Measurements from ENCODE around the gene PLAGL2. TPM values are rescaled to one million over a fixed set of nuclear protein-coding genes. Genes with fewer than 3 reads are reported as not detected.

PLAGL2 gene
- total and polyA plus RNA-seq, 9 of the 15 experiments (the other 6 are each of a cell fraction or from before 2014, with no cell fraction given), result 3.1 to 24.3 (median 6.4) TPM

DNA sequence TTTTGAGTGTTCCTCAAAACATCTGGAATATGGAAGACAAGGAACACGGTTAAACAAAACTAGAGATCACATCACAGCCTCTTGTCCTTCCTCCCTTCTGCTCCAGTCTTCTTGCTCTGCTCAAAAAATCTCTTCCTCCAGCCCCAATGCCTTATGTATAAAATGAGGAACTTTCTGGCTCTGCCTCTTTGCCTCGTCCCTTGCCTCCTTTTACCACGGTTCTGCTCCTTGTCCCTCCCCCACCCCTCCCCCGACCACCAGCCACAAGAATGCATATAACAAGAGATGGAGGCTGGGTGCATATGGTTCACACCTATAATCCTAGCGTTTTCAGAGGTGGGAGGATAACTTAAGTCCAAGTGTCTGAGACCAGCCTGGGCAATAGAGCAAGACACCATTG is 43.6 kb downstream of the PLAGL2 start:
- H3K4me1 ChIP-seq (replicated peaks in 1 of 2; ENCODE audit: control insufficient read depth in 2 of 2, insufficient read depth in 2 of 2, low read length in 2 of 2), result peaks cover 10 to 20% of the 10 kb centered on the region in 2 experiments
- no peaks in the 10 kb centered on the region for H3K9me3 ChIP-seq (replicated peaks; ENCODE audit: control insufficient read depth, insufficient read depth, low read depth, low read length)
- no peak overlapping the region for H3K4me3 ChIP-seq
- CTCF ChIA-PET (ENCODE audit: low intra/inter-chr PET ratio), result no interaction called here
- BruUV-seq (replicated peaks), result no TSS peak
- ATAC-seq, result no peak
- FAIRE-seq, result no peak
- H2AFZ ChIP-seq (ENCODE audit: low read depth, low read length), result no peak overlapping the region
- no peaks in the 10 kb centered on the region for H3K79me2 ChIP-seq (ENCODE audit: control insufficient read depth, insufficient read depth, low read length)
- no peaks in the 10 kb centered on the region for H3K27me3 ChIP-seq (ENCODE audit: control insufficient read depth in 2 of 2, insufficient read depth in 2 of 2, low read length in 2 of 2)
- H3K9ac ChIP-seq (ENCODE audit: insufficient read depth in 1 of 2, low read depth in 2 of 2, low read length in 2 of 2), result no peak overlapping the region
- DNase-seq (ENCODE audit: extremely low read depth in 1 of 4, low spot score in 3 of 4), result no peak
- no peaks in the 10 kb centered on the region for H3K9me1 ChIP-seq (ENCODE audit: control insufficient read depth, insufficient read depth, low read length)
- H3K36me3 ChIP-seq (ENCODE audit: control insufficient read depth, insufficient read depth, low read length), result peaks cover 69% of the 10 kb centered on the region
- in situ Hi-C loops (cut with MboI) (loop anchor here (25.0 kb wide), 1 partner anchor 498 kb away; the partner anchor contains the start of gene C20orf203), intact Hi-C loops (cut with micrococcal nuclease) (no loop called here)
- 50% methylated on average over 2 of the region's 5 CpGs for WGBS (ENCODE audit: insufficient coverage, low coverage, missing lambda C conversion rate)
- H4K20me1 ChIP-seq (replicated peaks; ENCODE audit: control insufficient read depth, insufficient read depth, low read length), result no peaks in the 10 kb centered on the region
- H3K27ac ChIP-seq (ENCODE audit: extremely low read depth, low read depth, low read length), result no peak overlapping the region
- H3K4me2 ChIP-seq (ENCODE audit: insufficient read depth, low read length), result no peak overlapping the region
- POLR2A ChIA-PET, result no interaction called here
- TF ChIP-seq BCL6 (CRISPR knock-in tag; IDR thresholded peaks at IDR 0.05) (no peak), ETS2 (tag; IDR thresholded peaks at IDR 0.05; ENCODE audit: borderline replicate concordance, poor library complexity, severe bottlenecking) (no peak), ZNF785 (CRISPR knock-in tag; IDR thresholded peaks at IDR 0.05) (no peak), NRF1 (conservative IDR thresholded peaks at IDR 0.05 in 1 of 2, IDR thresholded peaks at IDR 0.05 in 1 of 2) (no peak), ZNF232 (CRISPR knock-in tag; IDR thresholded peaks at IDR 0.05) (no peak), SP2 (IDR thresholded peaks at IDR 0.05; ENCODE audit: extremely low read depth, low read depth, low read length, poor library complexity, severe bottlenecking) (no peak), TOE1 (IDR thresholded peaks at IDR 0.05; ENCODE audit: borderline replicate concordance) (no peak), TOE1 (CRISPR knock-in tag; IDR thresholded peaks at IDR 0.05; ENCODE audit: borderline replicate concordance, low read depth) (no peak), ZNF174 (CRISPR knock-in tag; IDR thresholded peaks at IDR 0.05) (no peak), STAT6 (CRISPR knock-in tag; IDR thresholded peaks at IDR 0.05) (no peak), TCF3 (CRISPR knock-in tag; IDR thresholded peaks at IDR 0.05) (no peak)
- TF ChIP-seq, protein P1, sequence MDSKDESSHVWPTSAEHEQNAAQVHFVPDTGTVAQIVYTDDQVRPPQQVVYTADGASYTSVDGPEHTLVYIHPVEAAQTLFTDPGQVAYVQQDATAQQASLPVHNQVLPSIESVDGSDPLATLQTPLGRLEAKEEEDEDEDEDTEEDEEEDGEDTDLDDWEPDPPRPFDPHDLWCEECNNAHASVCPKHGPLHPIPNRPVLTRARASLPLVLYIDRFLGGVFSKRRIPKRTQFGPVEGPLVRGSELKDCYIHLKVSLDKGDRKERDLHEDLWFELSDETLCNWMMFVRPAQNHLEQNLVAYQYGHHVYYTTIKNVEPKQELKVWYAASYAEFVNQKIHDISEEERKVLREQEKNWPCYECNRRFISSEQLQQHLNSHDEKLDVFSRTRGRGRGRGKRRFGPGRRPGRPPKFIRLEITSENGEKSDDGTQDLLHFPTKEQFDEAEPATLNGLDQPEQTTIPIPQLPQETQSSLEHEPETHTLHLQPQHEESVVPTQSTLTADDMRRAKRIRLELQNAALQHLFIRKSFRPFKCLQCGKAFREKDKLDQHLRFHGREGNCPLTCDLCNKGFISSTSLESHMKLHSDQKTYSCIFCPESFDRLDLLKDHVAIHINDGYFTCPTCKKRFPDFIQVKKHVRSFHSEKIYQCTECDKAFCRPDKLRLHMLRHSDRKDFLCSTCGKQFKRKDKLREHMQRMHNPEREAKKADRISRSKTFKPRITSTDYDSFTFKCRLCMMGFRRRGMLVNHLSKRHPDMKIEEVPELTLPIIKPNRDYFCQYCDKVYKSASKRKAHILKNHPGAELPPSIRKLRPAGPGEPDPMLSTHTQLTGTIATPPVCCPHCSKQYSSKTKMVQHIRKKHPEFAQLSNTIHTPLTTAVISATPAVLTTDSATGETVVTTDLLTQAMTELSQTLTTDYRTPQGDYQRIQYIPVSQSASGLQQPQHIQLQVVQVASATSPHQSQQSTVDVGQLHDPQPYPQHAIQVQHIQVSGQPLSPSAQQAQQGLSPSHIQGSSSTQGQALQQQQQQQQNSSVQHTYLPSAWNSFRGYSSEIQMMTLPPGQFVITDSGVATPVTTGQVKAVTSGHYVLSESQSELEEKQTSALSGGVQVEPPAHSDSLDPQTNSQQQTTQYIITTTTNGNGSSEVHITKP (IDR thresholded peaks at IDR 0.05; ENCODE audit: partially characterized antibody), result no peak
- TF ChIP-seq, protein P2, sequence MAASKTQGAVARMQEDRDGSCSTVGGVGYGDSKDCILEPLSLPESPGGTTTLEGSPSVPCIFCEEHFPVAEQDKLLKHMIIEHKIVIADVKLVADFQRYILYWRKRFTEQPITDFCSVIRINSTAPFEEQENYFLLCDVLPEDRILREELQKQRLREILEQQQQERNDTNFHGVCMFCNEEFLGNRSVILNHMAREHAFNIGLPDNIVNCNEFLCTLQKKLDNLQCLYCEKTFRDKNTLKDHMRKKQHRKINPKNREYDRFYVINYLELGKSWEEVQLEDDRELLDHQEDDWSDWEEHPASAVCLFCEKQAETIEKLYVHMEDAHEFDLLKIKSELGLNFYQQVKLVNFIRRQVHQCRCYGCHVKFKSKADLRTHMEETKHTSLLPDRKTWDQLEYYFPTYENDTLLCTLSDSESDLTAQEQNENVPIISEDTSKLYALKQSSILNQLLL (CRISPR knock-in tag; IDR thresholded peaks at IDR 0.05; ENCODE audit: borderline replicate concordance), result no peak
- TF ChIP-seq, protein P3, sequence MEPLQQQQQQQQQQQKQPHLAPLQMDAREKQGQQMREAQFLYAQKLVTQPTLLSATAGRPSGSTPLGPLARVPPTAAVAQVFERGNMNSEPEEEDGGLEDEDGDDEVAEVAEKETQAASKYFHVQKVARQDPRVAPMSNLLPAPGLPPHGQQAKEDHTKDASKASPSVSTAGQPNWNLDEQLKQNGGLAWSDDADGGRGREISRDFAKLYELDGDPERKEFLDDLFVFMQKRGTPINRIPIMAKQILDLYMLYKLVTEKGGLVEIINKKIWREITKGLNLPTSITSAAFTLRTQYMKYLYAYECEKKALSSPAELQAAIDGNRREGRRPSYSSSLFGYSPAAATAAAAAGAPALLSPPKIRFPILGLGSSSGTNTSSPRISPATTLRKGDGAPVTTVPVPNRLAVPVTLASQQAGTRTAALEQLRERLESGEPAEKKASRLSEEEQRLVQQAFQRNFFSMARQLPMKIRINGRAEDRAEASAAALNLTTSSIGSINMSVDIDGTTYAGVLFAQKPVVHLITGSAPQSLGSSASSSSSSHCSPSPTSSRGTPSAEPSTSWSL (CRISPR knock-in tag; IDR thresholded peaks at IDR 0.05; ENCODE audit: borderline replicate concordance), result no peak
